ENCODE results near the gene USH1C.

The USH1C gene

DNA sequence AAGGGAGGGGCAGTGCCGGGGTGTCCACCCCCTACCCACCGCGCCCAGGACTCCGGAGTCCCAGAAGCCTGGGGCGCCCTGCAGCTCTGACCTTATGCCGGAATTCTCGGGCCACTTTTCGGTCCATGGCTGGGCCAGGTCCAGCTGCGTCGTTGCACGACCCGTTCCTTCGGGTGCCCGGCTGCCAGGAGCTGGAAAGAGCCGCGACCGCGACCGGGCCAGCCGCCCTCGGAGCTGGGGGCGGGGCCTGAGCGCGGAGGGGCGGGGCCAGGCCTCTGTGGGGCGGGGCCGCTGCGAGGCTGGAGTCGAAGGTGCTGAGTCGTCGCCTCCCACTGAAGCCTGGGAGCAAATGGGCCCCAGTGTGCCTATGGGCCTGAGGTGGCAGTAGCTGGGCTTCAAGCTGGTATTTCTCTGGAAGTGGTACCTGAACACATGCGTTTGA is at the start of gene USH1C:
TSS of gene USH1C (minus strand) at position 236 of the 442 bp plus-strand sequence. CDS start at position 127, 109 bp downstream.
- DNase-seq: peak in 1 of 2 experiments; percentile 8

GRCh38 chr11:17593466-17594245 is 49.4 kb upstream of the USH1C start:
- no peak for DNase-seq

DNA sequence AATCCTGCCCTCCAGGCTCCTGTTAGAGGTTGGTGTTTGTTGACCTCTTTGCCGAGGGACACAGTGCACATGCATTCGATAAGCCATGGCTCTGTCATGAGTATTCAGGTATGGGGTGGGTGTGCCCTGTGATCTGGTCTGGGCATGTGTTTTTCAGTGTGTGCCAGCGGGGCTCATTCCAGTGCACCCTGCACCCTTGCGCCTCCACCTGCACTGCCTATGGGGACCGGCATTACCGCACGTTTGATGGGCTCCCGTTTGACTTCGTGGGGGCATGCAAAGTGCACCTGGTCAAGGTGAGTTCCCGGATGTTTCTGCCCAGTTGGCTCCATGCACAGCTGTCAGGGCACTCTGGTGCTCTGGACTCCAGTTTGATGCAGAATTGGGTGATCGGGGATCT is 47.1 kb upstream of the USH1C start:
- no peak for DNase-seq

DNA sequence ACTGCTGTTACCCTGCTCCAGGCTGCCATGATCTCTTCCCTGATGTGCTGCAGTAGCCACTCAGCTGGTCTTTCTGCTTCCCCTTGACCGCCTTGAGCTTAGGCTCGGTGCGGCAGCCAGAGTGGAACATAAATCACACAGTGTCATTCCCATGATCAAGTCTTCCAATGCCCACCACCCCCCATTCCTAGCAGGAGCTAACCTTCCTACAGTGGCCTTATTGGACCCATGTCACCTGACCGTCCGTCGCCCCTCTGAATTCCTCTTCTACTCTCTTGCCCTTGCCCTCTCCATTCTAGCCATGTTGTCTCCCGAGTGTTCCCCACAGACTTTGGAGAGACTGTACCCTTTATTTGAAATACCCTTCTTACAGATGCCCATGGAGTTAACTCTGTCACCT is 46.2 kb upstream of the USH1C start:
- no peak for DNase-seq

DNA sequence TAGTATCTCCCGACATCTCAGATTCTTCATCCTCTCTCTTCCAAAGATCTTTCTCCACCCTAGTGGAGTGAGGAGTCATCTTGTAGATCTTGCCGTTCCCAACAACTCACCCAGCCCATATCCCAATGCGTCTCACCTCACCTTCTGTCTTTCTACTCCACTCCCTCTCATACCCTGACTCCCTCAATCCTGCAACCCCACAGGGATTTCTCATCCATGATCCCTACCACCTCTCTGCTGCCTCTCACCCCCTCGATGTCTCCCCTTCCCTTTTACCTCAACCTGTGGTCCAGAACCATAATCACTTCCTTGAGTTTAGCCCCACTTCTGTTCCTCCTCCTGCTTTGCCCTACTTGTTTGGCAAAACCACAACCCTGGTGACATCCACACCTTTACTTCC is 44.5 kb upstream of the USH1C start:
- DNase-seq: no peak

DNA sequence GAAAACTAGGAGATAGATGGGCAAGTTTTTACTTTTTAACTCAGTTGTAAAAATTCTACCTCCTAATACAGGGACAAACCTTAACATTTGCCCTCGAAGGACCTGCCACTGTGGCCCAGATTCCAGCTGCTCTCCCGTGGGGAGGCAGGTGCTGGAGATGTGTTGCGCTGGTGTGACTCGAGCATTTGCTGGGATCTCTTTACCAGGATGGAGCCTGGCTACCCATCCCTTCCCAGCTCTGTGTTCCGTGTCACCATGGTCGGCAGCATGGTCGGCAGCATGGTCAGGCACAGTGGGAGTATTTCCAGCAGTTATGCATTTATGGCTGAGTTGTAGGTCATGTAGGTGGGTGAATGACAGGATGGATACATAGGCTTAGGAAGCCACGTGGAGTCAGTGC is 44.0 kb upstream of the USH1C start:
- DNase-seq: no peak

- DNase-seq: no peak
These were observed 41.9 kb upstream of the USH1C start for GRCh38 chr11:17585911-17586695.

GRCh38 chr11:17581732-17582053 is 37.5 kb upstream of the USH1C start:
- no peak for DNase-seq

GRCh38 chr11:17581036-17581731 is 37.0 kb upstream of the USH1C start:
- DNase-seq: no peak

DNA sequence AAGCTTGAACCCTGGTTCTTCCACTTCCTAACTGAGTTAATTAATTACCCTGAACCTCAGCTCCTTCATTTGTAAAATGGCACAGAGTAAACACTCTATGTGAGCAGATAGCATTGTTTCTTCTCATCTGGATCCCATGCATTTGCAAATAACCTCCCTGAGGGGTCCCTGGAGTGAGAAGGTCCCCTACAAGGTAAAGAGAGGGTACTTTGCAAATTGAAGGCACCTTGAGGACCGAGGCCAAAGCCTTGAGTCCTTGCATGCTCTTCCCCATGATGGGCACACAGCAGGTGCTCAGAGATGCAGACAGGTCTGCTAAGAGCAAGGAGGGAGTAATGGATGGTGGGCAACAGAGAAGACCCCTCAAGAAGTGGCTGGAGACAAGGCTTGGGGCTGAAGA is 36.1 kb upstream of the USH1C start:
- no peak for DNase-seq

- no peak for DNase-seq
These were observed 35.2 kb upstream of the USH1C start for GRCh38 chr11:17579451-17579850.

- DNase-seq: no peak
These were observed 34.7 kb upstream of the USH1C start for GRCh38 chr11:17578958-17579357.

DNA sequence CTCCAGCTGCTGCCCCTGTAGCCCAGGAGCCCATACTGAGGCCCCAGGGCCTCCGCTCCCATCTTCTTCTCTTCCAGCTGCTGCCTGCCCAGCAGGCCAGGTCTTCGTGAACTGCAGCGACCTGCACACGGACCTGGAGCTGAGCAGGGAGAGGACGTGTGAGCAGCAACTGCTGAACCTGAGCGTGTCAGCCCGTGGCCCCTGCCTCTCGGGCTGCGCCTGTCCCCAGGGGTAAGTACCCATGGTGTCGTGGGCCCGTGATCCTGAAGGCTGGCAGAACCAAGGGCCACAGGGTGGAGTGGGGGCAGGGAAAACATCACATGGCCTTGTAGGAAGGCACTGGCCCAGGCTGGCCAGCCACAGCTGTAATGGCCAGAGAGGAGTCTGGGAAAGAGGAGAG is 34.1 kb upstream of the USH1C start:
- no peak for DNase-seq

DNA sequence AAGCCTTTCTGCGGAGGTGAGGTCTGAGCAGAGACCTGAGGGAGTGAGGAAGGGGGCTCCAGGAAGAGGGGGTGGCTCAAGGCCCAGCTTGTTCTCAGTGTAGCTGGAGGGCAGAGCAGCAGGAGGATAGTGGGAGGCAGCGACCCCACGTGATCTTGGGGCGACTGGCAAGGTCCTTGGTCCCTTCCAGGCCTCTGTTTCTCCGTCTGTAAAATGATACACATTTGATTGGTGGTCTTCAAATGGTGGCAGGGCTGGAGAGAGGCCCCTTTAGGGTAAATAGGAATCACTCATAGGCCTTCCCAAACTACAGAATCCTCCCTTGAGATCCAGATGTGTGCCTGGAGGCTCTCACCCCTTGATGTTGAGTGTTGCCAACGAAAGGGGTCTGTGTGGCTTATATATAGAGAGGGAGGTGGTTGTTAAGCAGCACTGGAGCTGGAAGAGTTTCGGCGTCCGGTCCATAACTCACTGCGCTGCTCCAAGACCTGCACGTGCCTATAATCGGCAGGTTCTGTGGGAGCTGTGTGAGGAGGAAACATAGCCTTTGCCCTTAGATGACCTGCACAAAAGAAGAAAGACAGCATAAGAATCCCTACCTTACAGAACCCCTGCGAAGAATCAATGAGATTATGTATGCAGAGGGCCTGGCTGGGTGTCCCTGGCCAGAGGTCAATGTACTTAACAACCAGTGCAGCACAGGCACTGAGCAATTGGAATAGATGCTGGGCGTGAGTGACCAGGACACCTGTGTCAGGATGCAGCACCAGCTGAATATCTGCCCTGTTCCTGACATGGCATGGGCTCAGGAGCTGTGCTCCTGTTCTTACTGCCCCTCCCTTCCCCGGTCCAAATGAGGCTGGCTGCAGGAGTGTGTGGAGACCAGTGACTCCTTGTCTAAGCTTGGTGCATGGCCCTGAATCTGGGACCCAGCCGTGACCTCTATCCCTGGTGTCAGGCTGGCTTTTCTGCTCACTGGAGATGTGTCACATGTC is 31.5 kb upstream of the USH1C start:
- DNase-seq: no peak

GRCh38 chr11:17574141-17575091 is 30.2 kb upstream of the USH1C start:
- DNase-seq: no peak

DNA sequence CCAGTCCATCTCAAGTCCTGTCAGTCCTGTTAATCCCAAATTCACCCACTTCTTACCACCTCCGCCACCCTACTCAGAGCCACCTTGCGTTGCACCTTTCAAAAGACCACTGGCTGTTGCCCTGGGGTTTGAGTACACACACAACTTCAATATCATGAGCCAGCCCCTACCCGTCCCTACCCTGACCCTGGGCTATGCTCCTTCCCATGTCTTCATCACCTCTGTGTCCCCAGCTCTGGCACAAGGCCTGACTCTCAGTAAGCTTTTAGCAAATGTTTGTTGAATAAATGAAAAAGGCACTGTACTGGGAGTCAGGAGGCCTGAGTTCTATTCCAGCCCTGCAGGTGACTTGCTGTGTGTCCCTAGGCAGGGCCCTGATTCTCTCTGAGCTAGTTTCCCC is 29.3 kb upstream of the USH1C start:
- DNase-seq: no peak

DNA sequence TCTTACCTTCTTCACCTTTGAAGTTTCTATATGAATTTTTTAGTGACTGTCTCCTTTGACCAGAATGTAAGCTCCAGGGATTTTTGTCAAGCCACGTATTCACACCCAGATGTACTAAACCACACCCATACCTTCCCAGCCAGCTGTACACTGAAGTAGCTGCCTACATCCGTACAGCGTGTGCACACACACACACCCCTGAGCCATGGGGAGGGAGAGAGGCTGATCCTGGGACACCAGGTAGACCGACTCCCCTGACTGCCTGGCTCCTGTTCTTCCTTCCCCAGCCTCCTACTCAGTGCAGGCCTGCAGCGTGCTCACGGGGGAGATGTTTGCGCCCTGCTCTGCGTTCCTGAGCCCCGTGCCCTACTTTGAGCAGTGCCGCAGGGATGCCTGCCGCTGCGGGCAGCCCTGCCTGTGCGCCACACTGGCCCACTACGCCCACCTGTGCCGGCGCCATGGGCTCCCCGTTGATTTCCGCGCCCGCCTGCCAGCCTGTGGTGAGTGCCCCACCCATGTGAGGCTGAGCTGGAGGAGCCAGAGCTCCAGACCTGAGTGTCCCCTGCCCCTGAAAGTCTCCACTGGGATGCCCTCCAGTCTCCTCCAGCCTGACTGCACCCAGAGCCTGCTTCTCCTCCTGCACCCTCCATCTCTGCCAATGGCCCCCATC is 28.7 kb upstream of the USH1C start:
- no peak for DNase-seq

GRCh38 chr11:17572359-17572690 is 28.1 kb upstream of the USH1C start:
- DNase-seq: no peak

GRCh38 chr11:17571431-17572358 is 27.5 kb upstream of the USH1C start:
- DNase-seq: no peak

GRCh38 chr11:17570034-17570433 is 25.8 kb upstream of the USH1C start:
- DNase-seq: no peak
